ENCODE results near the gene BAG5. TPM values are rescaled to one million over a fixed set of nuclear protein-coding genes. Genes with fewer than 3 reads are reported as not detected.
A peak's percentile ranks its signal among the peaks of the same experiment; 100 is the strongest.
"Not testable (repeated sequence)": the region's sequence is repeated elsewhere in the genome, so short reads cannot be mapped to it uniquely, and the experiment has no call there.

The BAG5 gene
- total RNA-seq, 1 donor from 2014 or later, result 23.5 TPM

DNA sequence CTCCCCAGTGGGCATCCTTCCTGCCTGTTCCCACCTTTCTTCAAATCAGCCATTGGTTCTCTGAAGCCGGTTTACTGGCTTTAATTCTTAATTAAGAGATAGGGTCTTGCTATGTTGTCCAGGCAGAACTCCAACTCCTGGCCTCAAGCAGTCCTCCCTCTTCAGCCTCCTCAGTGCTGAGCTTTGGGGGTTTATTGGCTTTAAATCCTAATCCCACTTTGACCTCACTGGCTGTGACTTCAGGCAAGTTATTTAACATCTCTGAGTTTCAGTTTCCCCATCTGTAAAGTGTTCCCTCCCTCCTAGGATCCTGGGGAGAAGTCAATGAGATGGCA, 35.6 kb downstream of the BAG5 start:
- Mint-ChIP-seq H3K27ac (no peak overlapping the region), H3K4me3 (ENCODE audit: low read depth) (no peak overlapping the region), H3K4me1 (ENCODE audit: low read depth) (peaks cover 49% of the 10 kb centered on the region), H3K27me3 (no peaks in the 10 kb centered on the region), H3K36me3 (ENCODE audit: insufficient read depth) (no peaks in the 10 kb centered on the region), H3K9me3 (ENCODE audit: low read depth) (no peaks in the 10 kb centered on the region)
- DNase-seq (ENCODE audit: low spot score, unreplicated experiment), result no peak
- TF ChIP-seq, protein P1, sequence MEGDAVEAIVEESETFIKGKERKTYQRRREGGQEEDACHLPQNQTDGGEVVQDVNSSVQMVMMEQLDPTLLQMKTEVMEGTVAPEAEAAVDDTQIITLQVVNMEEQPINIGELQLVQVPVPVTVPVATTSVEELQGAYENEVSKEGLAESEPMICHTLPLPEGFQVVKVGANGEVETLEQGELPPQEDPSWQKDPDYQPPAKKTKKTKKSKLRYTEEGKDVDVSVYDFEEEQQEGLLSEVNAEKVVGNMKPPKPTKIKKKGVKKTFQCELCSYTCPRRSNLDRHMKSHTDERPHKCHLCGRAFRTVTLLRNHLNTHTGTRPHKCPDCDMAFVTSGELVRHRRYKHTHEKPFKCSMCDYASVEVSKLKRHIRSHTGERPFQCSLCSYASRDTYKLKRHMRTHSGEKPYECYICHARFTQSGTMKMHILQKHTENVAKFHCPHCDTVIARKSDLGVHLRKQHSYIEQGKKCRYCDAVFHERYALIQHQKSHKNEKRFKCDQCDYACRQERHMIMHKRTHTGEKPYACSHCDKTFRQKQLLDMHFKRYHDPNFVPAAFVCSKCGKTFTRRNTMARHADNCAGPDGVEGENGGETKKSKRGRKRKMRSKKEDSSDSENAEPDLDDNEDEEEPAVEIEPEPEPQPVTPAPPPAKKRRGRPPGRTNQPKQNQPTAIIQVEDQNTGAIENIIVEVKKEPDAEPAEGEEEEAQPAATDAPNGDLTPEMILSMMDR (IDR thresholded peaks at IDR 0.05; ENCODE audit: unreplicated experiment), result no peak

DNA sequence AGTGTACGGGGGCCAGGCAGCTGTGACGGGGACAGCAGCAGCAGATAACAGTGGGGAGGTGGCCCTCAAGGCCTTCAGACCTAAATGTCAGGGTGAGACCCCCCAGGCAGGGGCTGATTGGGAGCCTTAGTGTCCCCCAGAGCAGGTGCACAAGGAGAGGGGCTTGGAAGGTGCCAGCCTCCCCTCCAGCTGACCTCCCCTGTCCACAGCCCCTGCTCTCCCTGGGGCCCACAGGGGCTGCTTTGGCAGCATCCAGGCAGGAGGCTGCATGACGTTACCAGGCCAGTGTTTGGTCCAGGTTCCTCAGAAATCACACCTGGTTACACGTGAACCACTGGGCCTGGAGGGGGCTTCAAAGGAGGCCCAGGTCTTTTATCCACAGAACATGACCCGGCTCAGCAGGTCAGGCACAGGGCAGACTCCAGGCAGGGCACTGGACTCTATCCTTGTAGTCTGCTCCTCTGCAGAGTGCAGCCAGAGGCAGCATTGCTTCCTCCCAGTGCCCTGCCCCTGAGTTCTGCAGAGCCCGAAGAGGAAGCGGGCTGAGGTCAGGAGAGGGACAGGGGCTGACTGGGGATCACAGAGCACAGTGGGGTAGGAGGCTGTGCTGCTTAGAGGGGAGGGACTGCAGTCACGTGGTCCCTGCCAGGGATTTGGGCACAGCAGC, 36.1 kb downstream of the BAG5 start:
- TF ChIP-seq, protein P1 (IDR thresholded peaks at IDR 0.05; ENCODE audit: unreplicated experiment), result no peak
- peak overlapping the region; percentile 62 for H3K4me3 Mint-ChIP-seq (ENCODE audit: low read depth)
- no peak for DNase-seq (ENCODE audit: low spot score, unreplicated experiment)
- H3K27ac Mint-ChIP-seq, result peak overlapping the region; percentile 95
- peaks cover 49% of the 10 kb centered on the region for H3K4me1 Mint-ChIP-seq (ENCODE audit: low read depth)
- no peaks in the 10 kb centered on the region for H3K27me3 Mint-ChIP-seq
- no peaks in the 10 kb centered on the region for H3K36me3 Mint-ChIP-seq (ENCODE audit: insufficient read depth)
- no peaks in the 10 kb centered on the region for H3K9me3 Mint-ChIP-seq (ENCODE audit: low read depth)

DNA sequence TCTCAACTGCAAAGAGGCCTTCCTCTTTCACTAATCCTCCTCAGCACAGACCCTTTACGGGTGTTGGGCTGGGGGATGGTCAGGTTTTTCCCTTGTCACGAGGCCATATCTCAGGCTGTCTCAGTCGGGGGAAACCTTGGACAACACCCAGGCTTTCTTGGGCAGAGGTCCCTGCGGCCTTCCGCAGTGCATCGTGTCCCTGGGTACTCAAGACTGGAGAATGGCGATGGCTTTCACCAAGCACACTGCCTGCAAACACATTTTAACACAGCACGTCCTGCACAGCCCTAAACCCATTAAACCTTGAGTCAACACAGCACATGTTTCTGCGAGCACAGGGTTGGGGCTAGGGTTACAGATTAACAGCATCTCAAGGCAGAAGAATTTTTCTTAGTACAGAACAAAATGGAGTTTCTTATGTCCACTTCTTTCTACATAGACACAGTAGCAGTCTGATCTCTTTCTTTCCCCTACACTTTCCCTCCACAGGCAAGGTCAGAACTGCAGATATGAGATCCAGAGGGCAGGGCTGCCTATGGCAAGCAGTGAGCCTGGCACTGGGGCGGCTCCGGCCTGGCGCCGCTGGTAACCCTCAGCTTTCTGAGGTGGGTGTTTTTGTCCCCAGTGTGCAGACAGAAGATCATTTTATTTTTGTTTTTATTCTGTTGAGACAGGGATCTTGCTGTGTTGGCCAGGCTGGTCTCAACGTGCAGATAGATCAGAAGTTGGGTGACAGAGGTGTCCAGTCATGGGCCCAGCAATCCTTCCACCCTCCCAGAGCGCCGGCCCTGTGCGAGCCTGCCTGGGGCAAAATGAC, 36.8 kb downstream of the BAG5 start:
- H3K27me3 Mint-ChIP-seq; DNase-seq (ENCODE audit: low spot score, unreplicated experiment); H3K9me3 Mint-ChIP-seq (ENCODE audit: low read depth); H3K36me3 Mint-ChIP-seq (ENCODE audit: insufficient read depth): not testable (repeated sequence)
- Mint-ChIP-seq H3K4me1 (ENCODE audit: low read depth) (peaks cover 49% of the 10 kb centered on the region), H3K27ac (peak overlapping the region; percentile 95), H3K4me3 (ENCODE audit: low read depth) (peak overlapping the region; percentile 62)

GRCh38 chr14:103524002-103524935, 38.2 kb downstream of the BAG5 start:
- no peak for DNase-seq (ENCODE audit: low spot score, unreplicated experiment)
- TF ChIP-seq, protein P1 (IDR thresholded peaks at IDR 0.05; ENCODE audit: unreplicated experiment), result peak; percentile 15
- Mint-ChIP-seq H3K27ac (peak overlapping the region; percentile 95), H3K4me3 (ENCODE audit: low read depth) (peak overlapping the region; percentile 65), H3K9me3 (ENCODE audit: low read depth) (no peaks in the 10 kb centered on the region), H3K36me3 (ENCODE audit: insufficient read depth) (peaks cover 6% of the 10 kb centered on the region), H3K27me3 (no peaks in the 10 kb centered on the region), H3K4me1 (ENCODE audit: low read depth) (peaks cover 47% of the 10 kb centered on the region)

DNA sequence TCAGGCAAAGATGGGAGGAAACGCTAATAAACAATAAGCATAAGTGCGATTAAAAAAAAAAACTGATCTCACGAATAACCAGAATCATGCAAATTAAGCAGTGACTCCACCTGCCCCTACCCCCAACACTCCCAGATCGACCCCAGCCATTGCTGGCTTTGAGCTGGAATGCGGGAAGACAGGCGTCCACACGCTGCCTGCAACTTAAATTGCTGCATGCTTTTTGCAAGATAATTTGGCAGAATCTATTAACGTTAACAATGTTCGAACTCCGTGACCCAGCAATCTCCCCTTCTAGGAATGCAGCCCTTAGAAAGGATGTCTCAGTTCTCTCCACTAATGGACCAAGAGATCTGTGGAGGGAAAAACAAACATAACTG, 38.9 kb downstream of the BAG5 start:
- Mint-ChIP-seq H3K4me3 (ENCODE audit: low read depth) (peak overlapping the region; percentile 65), H3K36me3 (ENCODE audit: insufficient read depth) (peaks cover 8% of the 10 kb centered on the region), H3K27me3 (no peaks in the 10 kb centered on the region), H3K9me3 (ENCODE audit: low read depth) (no peaks in the 10 kb centered on the region), H3K4me1 (ENCODE audit: low read depth) (peaks cover 47% of the 10 kb centered on the region), H3K27ac (peak overlapping the region; percentile 90)
- TF ChIP-seq, protein P1 (IDR thresholded peaks at IDR 0.05; ENCODE audit: unreplicated experiment), result no peak
- DNase-seq (ENCODE audit: low spot score, unreplicated experiment), result no peak

All from progenitor cell of endocrine pancreas (in vitro differentiated cells).